ENCODE results near the gene DACH1.

- TF ChIP-seq IRF1 (CRISPR knock-in tag; IDR thresholded peaks at IDR 0.05) (no peak), IRF2 (CRISPR knock-in tag; IDR thresholded peaks at IDR 0.05; ENCODE audit: borderline replicate concordance, low read depth) (no peak), CREM (CRISPR knock-in tag; IDR thresholded peaks at IDR 0.05) (no peak), TEAD4 (CRISPR knock-in tag; IDR thresholded peaks at IDR 0.05) (no peak), KAT7 (CRISPR knock-in tag; IDR thresholded peaks at IDR 0.05; ENCODE audit: borderline replicate concordance) (no peak), GABPB1 (CRISPR knock-in tag; IDR thresholded peaks at IDR 0.05) (no peak), CTCF (IDR thresholded peaks at IDR 0.05) (no peak), CDX4 (CRISPR knock-in tag; IDR thresholded peaks at IDR 0.05; ENCODE audit: borderline replicate concordance) (no peak), ATF3 (CRISPR knock-in tag; conservative IDR thresholded peaks at IDR 0.05) (no peak), ZNF138 (CRISPR knock-in tag; conservative IDR thresholded peaks at IDR 0.05) (no peak), ZNF121 (CRISPR knock-in tag; IDR thresholded peaks at IDR 0.05) (no peak), ZBTB21 (CRISPR knock-in tag; IDR thresholded peaks at IDR 0.05; ENCODE audit: borderline replicate concordance) (no peak), MLX (CRISPR knock-in tag; IDR thresholded peaks at IDR 0.05) (no peak), MAX (CRISPR knock-in tag; IDR thresholded peaks at IDR 0.05) (no peak)
These were observed 406.8 kb downstream of the DACH1 start for GRCh38 chr13:71460211-71460610.
